Activated T-cell treated with anti-CD3 and anti-CD28 coated beads, Interleukin-2, amount 50 U/mL, for 72 hours (primary cell): ENCODE results near the gene VIPR1. TPM values are rescaled to one million over a fixed set of nuclear protein-coding genes. Genes with fewer than 3 reads are reported as not detected.

ENCODE experiments used
- ATAC-seq, 2 donors: fragments of 150-1000 bp; cut with Tn5 transposase; replicated peaks in 1 of 2; 2 replicates each; pipeline ENCODE4 v1.10.0; 2021; ENCODE audit warnings: moderate library complexity in 2 of 2, mild to moderate bottlenecking in 1 of 2
- DNase-seq, 2 donors: peaks; one replicate each; pipeline ENCODE4 v3.0.0; 2021 to 2022; ENCODE audit warnings: mixed read lengths in 1 of 2
- H3K27ac Mint-ChIP-seq: one replicate; pipeline ENCODE4 v1.8.0; 2022; ENCODE audit warnings: mild to moderate bottlenecking, moderate library complexity, mixed read lengths
- H3K27me3 Mint-ChIP-seq: one replicate; pipeline ENCODE4 v1.8.0; 2022; ENCODE audit warnings: low read depth, mixed read lengths
- H3K36me3 Mint-ChIP-seq, 2 donors: one replicate each; pipeline ENCODE4 v1.8.0; 2022; ENCODE audit warnings: mixed read lengths in 2 of 2, mild to moderate bottlenecking in 1 of 2; ENCODE audit not compliant: insufficient read depth in 2 of 2
- H3K4me1 Mint-ChIP-seq: one replicate; pipeline ENCODE4 v1.8.0; 2022; ENCODE audit warnings: low read depth, mixed read lengths
- H3K4me3 Mint-ChIP-seq, 2 donors: one replicate each; pipeline ENCODE4 v1.8.0; 2022; ENCODE audit warnings: mild to moderate bottlenecking in 2 of 2, mixed read lengths in 2 of 2, moderate library complexity in 2 of 2
- H3K9me3 Mint-ChIP-seq, 2 donors: one replicate each; pipeline ENCODE4 v1.8.0; 2022; ENCODE audit warnings: mixed read lengths in 2 of 2
- total RNA-seq, 2 donors: library from RNA; stranded (reverse); gene quantifications; one replicate each; pipeline ENCODE4 v1.2.3, GENCODE V29; 2022

VIPR1 gene, protein sequence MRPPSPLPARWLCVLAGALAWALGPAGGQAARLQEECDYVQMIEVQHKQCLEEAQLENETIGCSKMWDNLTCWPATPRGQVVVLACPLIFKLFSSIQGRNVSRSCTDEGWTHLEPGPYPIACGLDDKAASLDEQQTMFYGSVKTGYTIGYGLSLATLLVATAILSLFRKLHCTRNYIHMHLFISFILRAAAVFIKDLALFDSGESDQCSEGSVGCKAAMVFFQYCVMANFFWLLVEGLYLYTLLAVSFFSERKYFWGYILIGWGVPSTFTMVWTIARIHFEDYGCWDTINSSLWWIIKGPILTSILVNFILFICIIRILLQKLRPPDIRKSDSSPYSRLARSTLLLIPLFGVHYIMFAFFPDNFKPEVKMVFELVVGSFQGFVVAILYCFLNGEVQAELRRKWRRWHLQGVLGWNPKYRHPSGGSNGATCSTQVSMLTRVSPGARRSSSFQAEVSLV
- 1 to 10 TPM; 5.6 to 6.6 TPM for total RNA-seq

GRCh38 chr3:42502429-42503250 is at the start of gene VIPR1:
Gene VIPR1 (plus strand): TSS chr3:42502643. CDS start chr3:42502736, 93 bp downstream.
- Mint-ChIP-seq H3K27me3 (peaks cover 38% of the 10 kb centered on the region), H3K4me1 (peaks cover 50% of the 10 kb centered on the region), H3K36me3 (no peaks in the 10 kb centered on the region), H3K27ac (no peak within 1 kb of the TSS), H3K9me3 (no peaks in the 10 kb centered on the region), H3K4me3 (peak within 1 kb of the TSS; percentile 92 to 93)
- ATAC-seq (peak; percentile 93 to 95), DNase-seq (peak; percentile 94 to 95)

- no peaks in the 10 kb centered on the region for H3K4me1 Mint-ChIP-seq
- ATAC-seq, result no peak
- no peaks in the 10 kb centered on the region for H3K36me3 Mint-ChIP-seq
- no peak overlapping the region for H3K27ac Mint-ChIP-seq
- no peak overlapping the region for H3K4me3 Mint-ChIP-seq
- peaks cover 3% of the 10 kb centered on the region in 2 donors for H3K9me3 Mint-ChIP-seq
- no peak for DNase-seq
- peaks cover 7% of the 10 kb centered on the region for H3K27me3 Mint-ChIP-seq
Observed at GRCh38 chr3:42456211-42456610, 46.2 kb upstream of the VIPR1 start.

- Mint-ChIP-seq H3K4me1 (no peaks in the 10 kb centered on the region), H3K9me3 (peaks cover 2 to 3% of the 10 kb centered on the region in 2 donors)
- no peak for ATAC-seq
Observed at GRCh38 chr3:42459151-42459550, 43.3 kb upstream of the VIPR1 start.

DNA sequence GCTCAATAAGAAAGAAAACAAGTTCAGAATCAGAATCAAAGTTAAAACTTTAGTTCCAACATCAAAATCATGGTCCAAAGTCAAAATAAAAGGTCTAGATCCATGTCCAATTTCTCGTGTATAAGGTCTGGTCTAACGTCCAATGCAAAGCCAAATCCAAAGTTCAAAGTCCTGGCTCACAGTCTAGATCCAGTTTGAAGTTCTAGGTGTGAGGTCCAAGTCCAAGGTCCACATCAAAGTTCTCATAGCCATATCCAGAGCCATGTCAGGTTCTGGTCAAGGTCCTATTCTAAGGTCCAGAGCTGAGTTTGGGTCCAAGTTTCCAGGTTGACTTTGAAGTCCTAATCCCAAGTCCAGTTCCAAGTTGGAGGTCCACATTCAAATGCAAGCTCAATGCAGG is 40.7 kb upstream of the VIPR1 start:
- no peaks in the 10 kb centered on the region for H3K36me3 Mint-ChIP-seq
- H3K4me3 Mint-ChIP-seq, result no peak overlapping the region
- DNase-seq (no peak), ATAC-seq (no peak)
- H3K4me1 Mint-ChIP-seq, result no peaks in the 10 kb centered on the region
- peaks cover 2 to 3% of the 10 kb centered on the region in 2 donors for H3K9me3 Mint-ChIP-seq
- peaks cover 7% of the 10 kb centered on the region for H3K27me3 Mint-ChIP-seq
- H3K27ac Mint-ChIP-seq, result no peak overlapping the region

More at GRCh38 chr3:42459151-42459550, 43.3 kb upstream of the VIPR1 start:
- DNase-seq, result no peak
- no peak overlapping the region for H3K27ac Mint-ChIP-seq
- peaks cover 7% of the 10 kb centered on the region for H3K27me3 Mint-ChIP-seq
- H3K4me3 Mint-ChIP-seq, result no peak overlapping the region
- H3K36me3 Mint-ChIP-seq, result no peaks in the 10 kb centered on the region

- ATAC-seq (no peak), DNase-seq (no peak)
- Mint-ChIP-seq H3K4me1 (no peaks in the 10 kb centered on the region), H3K36me3 (no peaks in the 10 kb centered on the region), H3K27me3 (peaks cover 7% of the 10 kb centered on the region), H3K9me3 (peaks cover 2 to 3% of the 10 kb centered on the region in 2 donors), H3K27ac (no peak overlapping the region), H3K4me3 (no peak overlapping the region)
Observed at GRCh38 chr3:42463093-42463492, 39.4 kb upstream of the VIPR1 start.

DNA sequence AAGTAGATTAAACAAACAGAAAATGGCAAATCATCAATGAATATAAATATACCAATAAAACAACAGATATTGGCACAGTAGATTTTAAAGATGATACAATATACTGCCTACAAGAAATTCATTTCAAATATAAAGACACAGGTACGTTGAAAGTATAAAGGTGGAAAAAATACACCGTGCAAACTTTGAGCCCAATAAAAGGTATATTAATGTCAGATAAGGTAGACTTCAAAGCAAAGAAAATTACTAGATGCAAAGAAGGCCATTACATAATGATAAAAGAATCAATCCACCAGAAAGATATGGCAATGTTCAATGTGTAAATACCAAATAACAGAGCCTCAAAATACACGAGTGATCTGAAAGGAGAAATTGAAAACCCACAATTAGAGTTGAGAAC is 34.3 kb upstream of the VIPR1 start:
- no peaks in the 10 kb centered on the region for H3K4me1 Mint-ChIP-seq
- no peak for DNase-seq
- no peak for ATAC-seq
- no peak overlapping the region for H3K4me3 Mint-ChIP-seq
- H3K27me3 Mint-ChIP-seq, result no peaks in the 10 kb centered on the region
- no peaks in the 10 kb centered on the region for H3K36me3 Mint-ChIP-seq
- peaks cover 2 to 3% of the 10 kb centered on the region in 2 donors for H3K9me3 Mint-ChIP-seq
- H3K27ac Mint-ChIP-seq, result no peak overlapping the region

- no peak overlapping the region for H3K4me3 Mint-ChIP-seq
- no peaks in the 10 kb centered on the region for H3K9me3 Mint-ChIP-seq
- H3K36me3 Mint-ChIP-seq, result no peaks in the 10 kb centered on the region
- H3K4me1 Mint-ChIP-seq, result no peaks in the 10 kb centered on the region
- no peak overlapping the region for H3K27ac Mint-ChIP-seq
- no peaks in the 10 kb centered on the region for H3K27me3 Mint-ChIP-seq
- DNase-seq (no peak), ATAC-seq (no peak)
Observed at GRCh38 chr3:42472555-42472954, 29.9 kb upstream of the VIPR1 start.

DNA sequence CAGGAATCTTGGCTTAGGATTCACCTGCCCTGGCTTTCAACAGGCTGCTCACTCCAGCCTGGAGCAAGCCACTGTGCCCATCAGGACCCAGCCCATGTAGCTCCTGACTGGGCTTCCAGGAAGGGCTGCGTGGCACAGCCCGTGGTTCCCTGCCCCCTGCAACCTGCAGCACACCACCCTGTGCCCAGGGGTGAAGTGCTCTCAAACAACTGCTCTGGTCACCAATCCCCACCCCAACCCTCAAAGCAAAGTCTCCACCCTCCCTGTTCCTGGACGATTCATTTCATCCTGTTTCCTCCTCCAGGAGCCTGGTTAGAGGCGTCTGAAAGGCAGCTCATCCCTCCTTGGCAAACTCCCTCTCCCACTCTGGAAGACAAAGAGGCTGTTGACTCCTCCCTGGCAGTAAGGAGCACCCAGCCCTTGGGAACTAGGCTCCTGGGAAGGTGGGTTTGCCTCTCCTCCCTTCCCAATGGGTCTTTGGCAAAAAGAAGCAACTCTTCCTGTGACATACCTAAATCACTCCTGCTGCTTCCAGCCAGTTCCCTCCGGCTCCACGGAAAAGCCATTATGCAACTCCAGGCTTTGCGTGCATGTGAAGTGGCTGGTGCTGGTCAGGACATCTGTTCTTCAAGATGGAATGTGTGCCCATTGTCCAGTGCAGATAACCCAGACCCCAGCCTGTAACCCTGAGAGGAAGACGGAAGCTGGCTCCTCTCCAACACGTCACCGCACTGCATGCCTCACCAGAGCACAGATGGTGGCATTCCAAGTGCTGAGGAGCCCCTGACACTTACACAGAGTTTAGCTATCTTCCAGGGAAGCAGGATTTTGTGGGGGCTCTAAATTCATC is 29.1 kb upstream of the VIPR1 start:
- DNase-seq, result no peak
- Mint-ChIP-seq H3K36me3 (no peaks in the 10 kb centered on the region), H3K9me3 (no peaks in the 10 kb centered on the region), H3K4me1 (no peaks in the 10 kb centered on the region), H3K27ac (no peak overlapping the region), H3K4me3 (no peak overlapping the region), H3K27me3 (no peaks in the 10 kb centered on the region)
- ATAC-seq, result no peak

DNA sequence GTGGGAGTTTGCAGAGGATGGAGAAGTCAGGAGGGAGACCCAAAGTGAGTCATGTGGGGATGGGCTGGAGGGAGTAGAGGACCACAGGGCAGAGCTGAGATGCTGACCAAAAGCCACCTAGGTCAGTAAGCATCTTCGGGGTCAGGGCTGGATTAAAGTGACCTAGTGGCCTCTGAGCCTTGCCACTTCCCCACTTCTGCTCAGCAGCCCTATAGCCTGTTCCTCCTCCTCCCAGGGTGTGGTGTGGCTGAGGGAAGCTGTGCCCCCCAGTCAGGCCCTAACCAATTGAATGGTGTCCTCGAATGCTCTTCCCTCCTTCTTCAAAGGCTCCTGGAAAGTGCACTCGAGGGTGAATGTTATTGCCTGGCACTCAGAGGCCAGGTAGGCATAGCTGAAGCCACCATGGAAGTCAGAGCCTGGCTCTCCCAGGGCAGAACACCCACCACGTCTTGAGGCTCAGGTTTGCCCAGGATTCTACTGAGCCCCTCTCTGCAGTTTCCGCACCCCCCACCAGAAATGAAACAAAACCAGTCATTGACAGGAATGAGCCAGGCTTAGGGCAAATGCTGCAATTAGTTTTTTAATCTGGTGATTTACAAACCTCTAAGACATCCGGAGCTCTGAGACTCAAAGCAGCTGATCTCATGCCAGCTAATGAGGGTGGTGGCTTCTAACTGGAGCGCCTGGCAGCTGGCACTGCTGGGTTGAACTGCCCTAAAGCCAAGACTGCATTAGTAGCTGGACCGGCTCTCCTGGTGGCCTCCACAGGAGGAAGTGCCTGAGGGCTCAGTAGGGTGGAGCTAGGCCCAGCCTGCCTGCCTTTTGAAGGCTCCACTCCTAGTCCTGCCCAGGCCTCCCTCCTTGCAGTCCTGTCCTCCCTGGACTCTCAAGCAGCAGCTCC is 26.0 kb upstream of the VIPR1 start:
- Mint-ChIP-seq H3K27me3 (peaks cover 10% of the 10 kb centered on the region), H3K4me1 (no peaks in the 10 kb centered on the region), H3K9me3 (peaks cover 7% of the 10 kb centered on the region in 2 donors), H3K36me3 (peaks cover 12% of the 10 kb centered on the region in 2 donors), H3K4me3 (no peak overlapping the region), H3K27ac (no peak overlapping the region)
- DNase-seq (no peak), ATAC-seq (no peak)

DNA sequence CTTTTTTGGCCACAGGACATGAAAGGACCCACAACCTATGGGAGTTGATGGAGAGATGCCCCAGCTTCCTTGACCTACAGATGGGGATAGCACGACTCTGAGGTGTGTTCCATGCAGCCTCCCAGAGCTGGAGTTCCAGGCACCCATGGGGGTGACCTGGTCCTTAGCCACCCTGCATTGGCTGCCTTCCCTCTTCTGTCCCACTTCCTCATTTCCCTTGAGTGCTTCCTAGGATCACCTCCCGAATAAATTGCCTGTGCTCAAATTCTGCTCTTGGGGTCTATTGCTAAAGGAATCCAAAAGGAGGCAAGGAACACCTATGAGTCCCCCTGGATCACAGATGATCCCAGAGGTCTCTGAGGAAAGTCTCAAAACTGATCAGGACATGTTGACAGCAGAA is 24.7 kb upstream of the VIPR1 start:
- no peak overlapping the region for H3K4me3 Mint-ChIP-seq
- peaks cover 13% of the 10 kb centered on the region for H3K27me3 Mint-ChIP-seq
- peaks cover 10 to 11% of the 10 kb centered on the region in 2 donors for H3K9me3 Mint-ChIP-seq
- ATAC-seq (no peak), DNase-seq (no peak)
- H3K36me3 Mint-ChIP-seq, result peaks cover 12 to 13% of the 10 kb centered on the region in 2 donors
- H3K4me1 Mint-ChIP-seq, result no peaks in the 10 kb centered on the region
- H3K27ac Mint-ChIP-seq, result no peak overlapping the region

DNA sequence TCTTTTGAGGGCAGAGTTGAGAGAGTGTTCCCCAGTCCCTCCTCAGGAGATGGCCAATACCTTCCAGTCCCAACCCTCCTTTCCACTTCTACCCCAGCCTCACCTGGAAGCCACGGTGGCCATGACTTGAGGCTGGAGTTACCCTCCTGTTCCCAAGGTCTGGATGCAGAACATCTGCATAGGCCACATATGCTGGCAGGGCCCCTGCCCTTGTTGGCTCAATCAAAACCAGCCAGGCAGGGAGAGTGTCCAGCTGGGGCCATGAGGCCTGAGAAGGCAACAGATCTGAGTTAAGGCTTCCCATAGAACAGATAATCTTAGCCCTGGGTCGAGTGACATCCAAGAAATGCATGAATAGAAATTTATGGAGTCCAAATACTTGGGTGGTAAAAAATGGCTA is 23.6 kb upstream of the VIPR1 start:
- Mint-ChIP-seq H3K27ac (no peak overlapping the region), H3K27me3 (peaks cover 21% of the 10 kb centered on the region), H3K4me3 (no peak overlapping the region), H3K4me1 (no peaks in the 10 kb centered on the region), H3K36me3 (peaks cover 12 to 13% of the 10 kb centered on the region in 2 donors), H3K9me3 (peaks cover 10 to 11% of the 10 kb centered on the region in 2 donors)
- DNase-seq (no peak), ATAC-seq (no peak)
